ENCODE results near the gene MSI1. TPM values are rescaled to one million over a fixed set of nuclear protein-coding genes. Genes with fewer than 3 reads are reported as not detected.
"Not testable (repeated sequence)": the region's sequence is repeated elsewhere in the genome, so short reads cannot be mapped to it uniquely, and the experiment has no call there.

MSI1 gene
- total RNA-seq, 1 experiment from 2014 or later: not detected

- Histone ChIP-seq H3K36me3 (no peaks in the 10 kb centered on the region), H3K27me3 (no peaks in the 10 kb centered on the region), H3K9me3 (no peaks in the 10 kb centered on the region), H3K4me3 (no peak overlapping the region)
- no peak for DNase-seq
These were observed 22.9 kb downstream of the MSI1 start for GRCh38 chr12:120346031-120346430.

- H3K9me3 ChIP-seq: no peaks in the 10 kb centered on the region
- H3K27me3 ChIP-seq: no peaks in the 10 kb centered on the region
- H3K36me3 ChIP-seq: no peaks in the 10 kb centered on the region
- H3K4me3 ChIP-seq: no peak overlapping the region
- DNase-seq: no peak
These were observed 25.3 kb downstream of the MSI1 start for GRCh38 chr12:120343692-120344091.

DNA sequence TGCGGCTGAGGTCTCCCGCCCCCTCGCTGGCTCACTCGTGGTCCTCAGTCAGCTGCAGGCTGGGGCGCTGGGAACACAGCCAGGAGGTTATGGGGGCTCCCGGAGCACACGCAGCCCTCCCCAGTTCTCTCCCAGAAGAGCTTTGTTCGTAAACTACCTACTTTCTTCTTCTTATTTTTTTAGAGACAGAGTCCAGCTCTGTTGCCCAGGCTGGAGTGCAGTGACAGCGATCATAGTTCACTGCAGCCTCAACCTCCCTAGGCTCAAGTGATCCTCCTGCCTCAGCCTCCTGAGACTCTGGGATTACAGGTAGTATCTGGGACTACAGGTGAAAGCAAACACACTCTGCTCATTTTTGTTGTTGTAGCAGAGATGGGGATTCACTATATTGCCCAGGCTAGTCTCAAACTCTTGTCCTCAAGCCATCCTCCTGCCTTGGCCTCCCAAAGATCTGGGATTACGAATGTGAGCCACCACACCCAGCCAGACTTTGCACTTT is 25.9 kb downstream of the MSI1 start:
- no peak overlapping the region for H3K4me3 ChIP-seq
- no peak for DNase-seq
- H3K27me3 ChIP-seq: no peaks in the 10 kb centered on the region
- H3K9me3 ChIP-seq: no peaks in the 10 kb centered on the region; the same call in 1 of the 2 replicates
- H3K36me3 ChIP-seq: no peaks in the 10 kb centered on the region

- Histone ChIP-seq H3K27me3 (no peaks in the 10 kb centered on the region), H3K4me3 (no peak overlapping the region), H3K9me3 (peaks cover 2% of the 10 kb centered on the region; the same call in 1 of the 2 replicates), H3K36me3 (no peaks in the 10 kb centered on the region)
- no peak for DNase-seq
These were observed 26.6 kb downstream of the MSI1 start for GRCh38 chr12:120342175-120343038.

GRCh38 chr12:120339256-120339655 is 29.7 kb downstream of the MSI1 start:
- H3K36me3 ChIP-seq: no peaks in the 10 kb centered on the region
- no peak overlapping the region for H3K4me3 ChIP-seq

DNA sequence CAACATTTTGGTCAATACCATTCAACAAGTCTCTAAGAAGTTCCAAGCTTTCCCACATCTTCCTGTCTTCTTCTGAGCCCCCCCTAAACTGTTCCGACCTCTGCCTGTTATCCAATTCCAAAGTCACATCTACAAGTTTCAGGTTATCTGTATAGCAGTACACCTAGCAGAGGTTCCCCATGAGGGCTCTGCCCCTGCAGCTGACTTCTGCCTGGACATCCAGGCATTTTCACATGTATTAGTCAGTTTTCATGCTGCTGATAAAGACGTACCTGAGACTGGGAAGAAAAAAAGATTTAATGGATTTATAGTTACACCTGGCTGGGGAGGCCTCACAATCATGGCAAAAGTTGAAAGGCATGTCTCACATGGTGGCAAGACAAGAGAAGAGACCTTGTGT is 31.2 kb downstream of the MSI1 start:
- Histone ChIP-seq H3K27me3 (no peaks in the 10 kb centered on the region), H3K36me3 (no peaks in the 10 kb centered on the region), H3K9me3 (peaks cover 8% of the 10 kb centered on the region), H3K4me3 (no peak overlapping the region)
- DNase-seq: no peak

More at GRCh38 chr12:120339256-120339655, 29.7 kb downstream of the MSI1 start:
- H3K27me3 ChIP-seq: no peaks in the 10 kb centered on the region
- peaks cover 8% of the 10 kb centered on the region for H3K9me3 ChIP-seq
- no peak for DNase-seq

GRCh38 chr12:120336392-120336791 is 32.6 kb downstream of the MSI1 start:
- not testable (repeated sequence) for H3K9me3 ChIP-seq, H3K27me3 ChIP-seq, H3K36me3 ChIP-seq, H3K4me3 ChIP-seq, DNase-seq

- not testable (repeated sequence) for H3K36me3 ChIP-seq, H3K9me3 ChIP-seq, H3K27me3 ChIP-seq, H3K4me3 ChIP-seq
- DNase-seq: peak; percentile 56
These were observed 33.5 kb downstream of the MSI1 start for GRCh38 chr12:120335447-120335846.

GRCh38 chr12:120332523-120332922 is 36.4 kb downstream of the MSI1 start:
- DNase-seq: no peak
- Histone ChIP-seq H3K4me3 (no peak overlapping the region), H3K9me3 (peaks cover 7% of the 10 kb centered on the region), H3K36me3 (no peaks in the 10 kb centered on the region), H3K27me3 (no peaks in the 10 kb centered on the region)

GRCh38 chr12:120332041-120332440 is 36.9 kb downstream of the MSI1 start:
- Histone ChIP-seq H3K27me3 (no peaks in the 10 kb centered on the region), H3K9me3 (peaks cover 6% of the 10 kb centered on the region), H3K36me3 (no peaks in the 10 kb centered on the region), H3K4me3 (no peak overlapping the region)
- no peak for DNase-seq

GRCh38 chr12:120331390-120331789 is 37.6 kb downstream of the MSI1 start:
- DNase-seq: no peak
- H3K27me3 ChIP-seq: no peaks in the 10 kb centered on the region
- H3K4me3 ChIP-seq: no peak overlapping the region
- H3K36me3 ChIP-seq: no peaks in the 10 kb centered on the region
- peaks cover 2% of the 10 kb centered on the region; the same call in 1 of the 2 replicates for H3K9me3 ChIP-seq

DNA sequence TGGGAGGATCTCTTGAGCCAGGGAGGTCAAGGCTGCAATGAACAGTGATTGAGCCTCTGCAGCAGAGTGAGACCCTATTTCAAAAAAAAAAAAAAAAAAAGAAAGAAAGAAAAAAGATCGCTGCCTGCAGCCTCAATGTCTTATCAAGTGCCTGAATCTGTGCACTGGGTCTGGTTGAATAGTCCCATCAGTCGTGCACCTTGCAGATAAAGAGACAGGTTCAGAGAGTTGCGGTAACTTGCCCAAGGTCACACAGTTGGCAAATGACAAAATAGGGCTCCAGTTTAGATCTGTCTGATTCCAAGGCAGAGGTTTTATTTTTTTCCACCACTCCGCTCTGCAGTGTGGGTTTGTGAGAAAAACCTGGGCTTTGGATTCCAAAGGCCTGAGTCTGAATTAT is 40.7 kb downstream of the MSI1 start:
- no peak for DNase-seq
- no peaks in the 10 kb centered on the region for H3K9me3 ChIP-seq
- H3K4me3 ChIP-seq: no peak overlapping the region
- H3K36me3 ChIP-seq: no peaks in the 10 kb centered on the region
- H3K27me3 ChIP-seq: no peaks in the 10 kb centered on the region

DNA sequence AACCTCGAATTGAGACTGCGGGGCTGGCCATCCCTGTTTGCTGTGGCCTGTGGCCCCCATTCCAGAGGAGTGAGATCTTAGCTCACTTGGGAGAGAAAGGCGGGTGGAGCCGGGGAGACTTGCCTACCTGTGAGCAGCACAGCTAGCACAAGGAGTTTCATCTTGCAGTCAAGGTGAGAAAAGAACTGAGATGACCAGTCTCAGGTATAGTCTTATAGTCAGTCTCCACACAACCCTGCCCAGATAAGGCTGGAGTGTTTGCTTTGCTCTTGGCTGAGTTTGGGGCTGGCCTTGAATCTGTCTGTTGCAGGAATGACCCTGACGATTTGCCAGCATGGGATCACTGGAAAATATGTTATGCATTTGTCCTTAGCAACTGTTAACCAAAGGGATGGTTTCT is 41.4 kb downstream of the MSI1 start, which contains the start of gene PLA2G1B:
Gene PLA2G1B, minus strand, starts transcription at position 187 of the 400 bp plus-strand sequence. Its CDS starts 26 bp downstream, at position 161.
- no peak for DNase-seq
- no peaks in the 10 kb centered on the region for H3K27me3 ChIP-seq
- H3K9me3 ChIP-seq: no peaks in the 10 kb centered on the region
- no peak within 1 kb of the TSS for H3K4me3 ChIP-seq
- no peaks in the 10 kb centered on the region for H3K36me3 ChIP-seq

DNA sequence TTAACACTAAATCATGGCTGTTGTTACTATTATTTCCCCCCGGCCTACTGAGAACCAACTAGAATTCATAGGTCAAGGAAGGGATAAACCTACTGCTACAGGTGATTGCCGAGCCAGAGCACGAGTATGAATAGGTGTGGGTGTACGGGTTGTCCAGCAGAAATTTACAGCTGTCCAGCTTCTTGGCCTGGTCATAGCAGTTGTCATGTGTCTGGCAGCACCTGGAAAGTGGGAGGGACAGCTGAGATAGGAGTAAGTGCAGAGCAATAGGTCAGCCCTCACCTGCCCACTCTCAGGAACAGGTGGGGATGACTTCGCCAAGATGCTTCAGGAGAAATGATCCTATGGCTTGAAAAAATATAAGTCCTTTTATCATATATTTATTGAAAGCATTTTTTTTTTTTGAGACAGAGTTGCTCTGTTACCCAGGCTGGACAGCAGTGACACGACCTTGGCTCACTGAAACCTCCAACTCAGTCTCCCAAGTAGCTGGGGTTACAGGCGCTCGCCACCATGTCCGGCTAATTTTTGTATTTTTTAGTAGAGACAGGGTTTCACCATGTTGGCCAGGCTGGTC is 44.0 kb downstream of the MSI1 start:
- no peaks in the 10 kb centered on the region for H3K9me3 ChIP-seq
- no peak for DNase-seq
- H3K4me3 ChIP-seq: no peak overlapping the region; the same call in 1 of the 2 replicates
- no peaks in the 10 kb centered on the region for H3K36me3 ChIP-seq
- no peaks in the 10 kb centered on the region for H3K27me3 ChIP-seq

DNA sequence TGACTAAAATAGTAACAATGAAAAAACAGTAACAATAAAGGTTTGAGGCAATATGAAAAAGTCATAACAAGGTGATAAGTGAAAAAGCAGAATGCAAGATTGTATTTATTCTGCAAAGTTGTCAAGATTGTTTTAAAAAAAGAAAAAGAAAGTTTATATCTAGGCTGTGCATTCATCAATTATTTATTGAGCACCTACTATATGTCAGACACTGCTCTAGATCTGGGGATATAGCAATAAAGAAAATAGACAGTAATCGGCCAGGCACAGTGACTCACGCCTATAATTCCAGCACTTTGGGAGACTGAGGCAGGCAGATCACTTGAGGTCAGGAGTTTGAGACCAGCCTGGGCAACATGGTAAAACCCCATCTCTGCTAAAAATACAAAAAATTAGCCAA is 45.2 kb downstream of the MSI1 start:
- no peak for DNase-seq
- Histone ChIP-seq H3K4me3 (no peak overlapping the region), H3K9me3 (no peaks in the 10 kb centered on the region), H3K36me3 (no peaks in the 10 kb centered on the region), H3K27me3 (no peaks in the 10 kb centered on the region)

DNA sequence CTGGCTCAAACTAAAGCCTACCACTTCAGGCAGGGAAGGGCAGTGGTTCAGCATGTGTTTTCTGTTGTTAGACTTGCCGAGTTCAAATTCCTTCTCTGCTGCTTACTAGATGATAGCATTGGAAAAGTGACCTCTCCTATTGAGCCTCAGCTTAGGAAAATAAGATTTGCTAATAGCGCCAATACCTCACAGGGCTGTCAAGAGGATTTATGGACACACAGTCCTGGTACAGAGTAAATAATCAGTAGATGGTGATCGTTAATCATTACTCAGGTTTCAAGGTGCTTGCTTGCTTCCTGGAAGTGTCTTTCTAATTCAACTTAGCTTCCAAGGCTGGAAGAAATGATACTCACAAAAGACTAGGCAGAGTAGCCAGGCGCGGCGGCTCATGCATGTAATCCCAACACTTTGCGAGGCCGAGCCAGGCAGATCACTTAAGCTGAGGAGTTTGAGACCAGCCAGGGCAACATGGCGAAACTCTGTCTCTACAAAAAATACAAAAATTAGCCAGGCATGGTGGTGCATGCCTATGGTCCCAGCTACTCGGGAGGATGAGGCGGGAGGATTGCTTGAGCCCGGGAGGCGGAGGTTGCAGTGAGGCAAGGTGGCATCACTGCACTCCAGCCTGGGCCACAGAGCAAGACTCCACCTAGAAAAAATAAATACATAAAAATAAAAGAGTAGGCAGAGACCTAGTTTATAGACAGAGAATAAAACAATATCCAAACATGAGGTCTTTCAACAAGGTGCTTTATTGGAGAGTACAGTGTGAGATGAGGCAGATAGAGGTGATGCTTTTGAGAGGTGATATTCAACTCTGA is 47.4 kb downstream of the MSI1 start:
- Histone ChIP-seq H3K4me3 (no peak overlapping the region), H3K27me3 (no peaks in the 10 kb centered on the region), H3K9me3 (no peaks in the 10 kb centered on the region), H3K36me3 (no peaks in the 10 kb centered on the region)
- DNase-seq: no peak

Measured in MG63 (cell line).